ENCODE results near the gene SLIT3. TPM values are rescaled to one million over a fixed set of nuclear protein-coding genes. Genes with fewer than 3 reads are reported as not detected.

SLIT3 gene
- total RNA-seq, 1 donor from 2014 or later, result 3.2 TPM

GRCh38 chr5:168818558-168818957, 482.4 kb downstream of the SLIT3 start:
- no peak for TF ChIP-seq CTCF (IDR thresholded peaks at IDR 0.05; ENCODE audit: unreplicated experiment)
- Mint-ChIP-seq H3K9me3 (ENCODE audit: unreplicated experiment) (no peaks in the 10 kb centered on the region), H3K27ac (ENCODE audit: unreplicated experiment) (no peak overlapping the region), H3K36me3 (ENCODE audit: low read depth, unreplicated experiment) (no peaks in the 10 kb centered on the region), H3K27me3 (ENCODE audit: unreplicated experiment) (peaks cover 5% of the 10 kb centered on the region), H3K4me3 (ENCODE audit: unreplicated experiment) (no peak overlapping the region), H3K4me1 (ENCODE audit: unreplicated experiment) (peaks cover 12% of the 10 kb centered on the region)
- DNase-seq (ENCODE audit: low spot score), result no peak

GRCh38 chr5:168817591-168817990, 483.3 kb downstream of the SLIT3 start:
- Mint-ChIP-seq H3K4me3 (ENCODE audit: unreplicated experiment) (no peak overlapping the region), H3K36me3 (ENCODE audit: low read depth, unreplicated experiment) (no peaks in the 10 kb centered on the region), H3K9me3 (ENCODE audit: unreplicated experiment) (no peaks in the 10 kb centered on the region), H3K27ac (ENCODE audit: unreplicated experiment) (no peak overlapping the region), H3K4me1 (ENCODE audit: unreplicated experiment) (peaks cover 16% of the 10 kb centered on the region), H3K27me3 (ENCODE audit: unreplicated experiment) (peaks cover 5% of the 10 kb centered on the region)
- TF ChIP-seq CTCF (IDR thresholded peaks at IDR 0.05; ENCODE audit: unreplicated experiment), result no peak
- no peak for DNase-seq (ENCODE audit: low spot score)

- Mint-ChIP-seq H3K27me3 (ENCODE audit: unreplicated experiment) (peaks cover 5% of the 10 kb centered on the region), H3K9me3 (ENCODE audit: unreplicated experiment) (no peaks in the 10 kb centered on the region), H3K27ac (ENCODE audit: unreplicated experiment) (no peak overlapping the region), H3K4me1 (ENCODE audit: unreplicated experiment) (peaks cover 16% of the 10 kb centered on the region), H3K36me3 (ENCODE audit: low read depth, unreplicated experiment) (no peaks in the 10 kb centered on the region), H3K4me3 (ENCODE audit: unreplicated experiment) (no peak overlapping the region)
- no peak for DNase-seq (ENCODE audit: low spot score)
- no peak for TF ChIP-seq CTCF (IDR thresholded peaks at IDR 0.05; ENCODE audit: unreplicated experiment)
Observed at GRCh38 chr5:168816661-168817060, 484.3 kb downstream of the SLIT3 start.

GRCh38 chr5:168813184-168813968, 487.6 kb downstream of the SLIT3 start:
- no peaks in the 10 kb centered on the region for H3K36me3 Mint-ChIP-seq (ENCODE audit: low read depth, unreplicated experiment)
- peaks cover 12% of the 10 kb centered on the region for H3K4me1 Mint-ChIP-seq (ENCODE audit: unreplicated experiment)
- no peak for DNase-seq (ENCODE audit: low spot score)
- H3K9me3 Mint-ChIP-seq (ENCODE audit: unreplicated experiment), result no peaks in the 10 kb centered on the region
- peaks cover 4% of the 10 kb centered on the region for H3K27me3 Mint-ChIP-seq (ENCODE audit: unreplicated experiment)
- no peak overlapping the region for H3K27ac Mint-ChIP-seq (ENCODE audit: unreplicated experiment)
- H3K4me3 Mint-ChIP-seq (ENCODE audit: unreplicated experiment), result no peak overlapping the region
- no peak for TF ChIP-seq CTCF (IDR thresholded peaks at IDR 0.05; ENCODE audit: unreplicated experiment)

- Mint-ChIP-seq H3K4me3 (ENCODE audit: unreplicated experiment) (no peak overlapping the region), H3K36me3 (ENCODE audit: low read depth, unreplicated experiment) (no peaks in the 10 kb centered on the region), H3K9me3 (ENCODE audit: unreplicated experiment) (no peaks in the 10 kb centered on the region), H3K27ac (ENCODE audit: unreplicated experiment) (no peak overlapping the region), H3K4me1 (ENCODE audit: unreplicated experiment) (peaks cover 8% of the 10 kb centered on the region), H3K27me3 (ENCODE audit: unreplicated experiment) (peaks cover 8% of the 10 kb centered on the region)
- TF ChIP-seq CTCF (IDR thresholded peaks at IDR 0.05; ENCODE audit: unreplicated experiment), result no peak
- DNase-seq (ENCODE audit: low spot score), result no peak
Observed at GRCh38 chr5:168810641-168811040, 490.3 kb downstream of the SLIT3 start.
